NCI-H1694 (cell line): ENCODE results near the gene ZYG11A.
"Not testable (repeated sequence)": the region's sequence is repeated elsewhere in the genome, so short reads cannot be mapped to it uniquely, and the experiment has no call there.

ENCODE experiments used
- DNase-seq: peaks from one replicate; lab custom pipeline; 2025; lab: John Stamatoyannopoulos, UW

ZYG11A gene

DNA sequence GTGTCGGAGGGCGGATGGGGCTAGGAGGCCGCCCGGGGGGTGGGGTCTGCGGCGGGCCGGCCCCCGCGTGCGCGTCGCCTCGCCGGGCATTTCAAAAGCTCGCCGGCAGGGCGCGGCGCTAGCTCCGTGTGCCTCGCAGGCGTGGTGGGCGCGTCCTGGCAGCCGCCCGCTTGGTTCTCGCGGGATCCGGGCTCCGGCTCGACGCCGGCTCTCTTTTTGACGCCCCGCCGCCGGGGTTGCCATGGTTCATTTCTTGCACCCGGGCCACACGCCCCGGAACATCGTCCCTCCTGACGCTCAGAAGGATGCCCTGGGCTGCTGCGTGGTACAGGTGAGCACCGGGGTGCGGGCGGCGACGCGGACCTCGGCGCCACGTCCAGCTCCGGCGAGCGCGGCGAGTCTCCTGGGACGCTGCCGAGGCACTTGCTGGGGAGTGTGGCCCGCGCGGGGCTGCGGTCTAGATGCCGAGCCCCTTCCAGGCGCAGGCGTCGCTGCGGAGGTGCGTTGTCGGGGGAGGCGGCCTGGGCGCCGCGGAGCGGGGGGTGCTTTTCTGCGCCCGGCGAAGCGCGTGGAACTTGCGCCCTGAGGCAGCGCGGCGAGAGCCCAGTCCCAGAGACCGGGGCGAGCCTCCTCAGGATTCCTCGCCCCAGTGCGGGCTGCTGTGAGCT lies at the start of gene ZYG11A:
TSS of gene ZYG11A (plus strand) at position 118 of the 668 bp plus-strand sequence. CDS start at position 242, 124 bp downstream.
- DNase-seq = peak; percentile 46

DNA sequence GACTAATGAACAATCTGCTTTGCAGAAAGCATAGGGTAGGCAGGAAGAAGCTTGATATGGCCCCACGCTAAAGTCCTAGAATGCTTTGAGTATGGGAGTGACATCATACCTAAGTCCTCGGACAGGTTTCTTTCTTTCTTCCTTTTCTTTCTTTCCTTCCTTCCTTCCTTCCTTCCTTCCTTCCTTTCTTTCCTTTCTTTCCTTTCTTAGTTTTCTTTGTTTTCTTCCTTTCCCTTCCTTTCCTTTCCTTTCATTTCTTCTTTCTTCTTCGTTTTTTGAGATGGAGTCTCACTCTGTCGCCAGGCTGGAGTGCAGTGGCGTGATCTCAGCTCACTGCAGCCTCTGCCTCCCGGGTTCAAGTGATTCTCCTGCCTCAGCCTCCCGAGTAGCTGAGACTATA lies 48.8 kb upstream of the ZYG11A start:
- DNase-seq = not testable (repeated sequence)

DNA sequence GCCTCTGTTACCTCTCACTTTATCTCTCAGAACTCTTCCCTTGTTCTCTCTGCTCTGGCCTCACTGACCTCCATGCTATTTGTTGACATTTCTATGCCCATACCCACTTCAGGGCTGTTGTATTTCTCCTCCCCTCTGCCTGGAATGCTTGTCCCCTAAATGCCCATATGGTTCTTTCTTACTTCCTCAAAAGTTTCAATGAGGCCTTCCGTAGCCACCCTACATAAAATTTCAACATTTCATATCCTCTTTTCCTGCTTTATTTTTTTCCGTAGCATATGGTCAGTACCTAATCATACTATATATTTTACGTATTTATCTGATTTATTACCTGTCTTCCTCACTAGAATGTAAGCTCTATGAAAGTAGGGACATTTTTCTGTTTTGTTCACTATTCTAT lies 47.1 kb upstream of the ZYG11A start:
- DNase-seq = no peak

DNA sequence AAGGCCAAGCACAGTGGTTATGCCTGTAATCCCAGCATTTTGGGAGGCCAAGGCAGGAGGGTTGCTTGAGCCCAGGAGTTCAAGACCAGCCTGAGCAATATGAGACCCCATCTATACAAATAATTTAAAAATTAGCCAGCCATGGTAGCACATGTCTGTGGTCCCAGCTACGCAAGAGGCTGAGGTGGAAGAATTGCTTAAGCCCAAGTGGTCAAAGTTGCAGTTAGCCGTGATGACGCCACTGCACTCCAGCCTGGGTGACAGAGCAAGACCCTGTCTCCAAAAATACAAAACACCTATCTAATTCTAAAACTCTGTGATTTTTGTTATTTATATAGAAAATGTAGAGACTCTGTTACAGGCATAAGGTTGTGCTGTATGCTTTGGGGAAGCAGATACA lies 44.2 kb upstream of the ZYG11A start:
- DNase-seq = no peak

DNA sequence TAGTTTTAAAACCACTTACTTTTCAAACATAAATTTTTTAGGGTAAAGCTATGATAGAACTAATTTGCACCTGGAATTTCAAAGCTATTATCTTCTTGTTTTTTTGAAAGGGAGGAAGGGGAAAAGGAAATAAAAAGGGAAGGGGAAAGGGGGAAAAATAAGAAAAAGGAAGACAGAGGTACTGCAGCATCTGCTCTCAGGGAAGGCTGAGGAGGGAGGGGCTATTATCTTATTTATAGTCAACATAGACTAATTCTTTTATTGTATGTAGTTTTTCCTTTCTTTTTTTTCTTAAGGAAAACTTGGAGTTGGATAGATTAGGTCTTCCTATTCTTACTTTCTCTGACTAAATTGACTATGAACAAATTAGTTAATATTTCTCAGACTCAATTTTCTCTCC lies 41.5 kb upstream of the ZYG11A start:
- no peak for DNase-seq

DNA sequence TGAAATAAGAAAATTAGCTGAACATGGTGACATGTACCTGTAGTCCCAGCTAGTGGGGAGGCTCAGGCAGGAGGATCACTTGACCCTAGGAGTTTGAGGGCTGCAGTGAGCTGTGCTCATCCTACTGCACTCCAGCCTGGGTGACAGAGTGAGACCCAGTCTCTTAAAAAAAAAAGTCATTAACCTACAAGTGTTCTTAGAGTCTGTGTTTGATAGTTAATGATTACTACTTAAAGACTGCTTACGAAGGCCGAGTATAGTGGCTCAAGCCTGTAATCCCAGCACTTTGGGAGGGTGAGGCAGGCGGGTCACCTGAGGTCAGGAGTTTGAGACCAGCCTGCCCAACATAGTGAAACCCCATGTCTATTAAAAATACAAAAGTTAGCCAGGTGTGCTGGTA lies 38.5 kb upstream of the ZYG11A start:
- not testable (repeated sequence) for DNase-seq

DNA sequence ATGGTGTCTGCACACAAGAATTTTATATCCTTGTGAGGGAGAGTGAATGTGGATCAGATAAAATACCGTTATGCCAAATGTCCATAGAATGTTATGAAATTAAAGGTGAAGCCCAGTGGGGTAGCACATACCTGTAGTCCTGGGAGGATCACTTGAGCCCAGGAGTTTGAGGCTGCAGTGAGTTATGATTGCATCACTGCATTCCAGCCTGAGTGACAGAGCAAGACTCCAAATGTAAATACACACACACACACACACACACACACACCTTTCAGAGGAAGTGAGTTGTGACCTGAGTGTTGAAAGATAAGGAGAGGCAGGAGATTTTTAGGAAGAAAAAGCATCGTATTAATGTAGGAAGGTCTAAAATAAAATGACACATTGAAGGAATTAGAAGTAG lies 28.1 kb upstream of the ZYG11A start:
- DNase-seq = no peak

DNA sequence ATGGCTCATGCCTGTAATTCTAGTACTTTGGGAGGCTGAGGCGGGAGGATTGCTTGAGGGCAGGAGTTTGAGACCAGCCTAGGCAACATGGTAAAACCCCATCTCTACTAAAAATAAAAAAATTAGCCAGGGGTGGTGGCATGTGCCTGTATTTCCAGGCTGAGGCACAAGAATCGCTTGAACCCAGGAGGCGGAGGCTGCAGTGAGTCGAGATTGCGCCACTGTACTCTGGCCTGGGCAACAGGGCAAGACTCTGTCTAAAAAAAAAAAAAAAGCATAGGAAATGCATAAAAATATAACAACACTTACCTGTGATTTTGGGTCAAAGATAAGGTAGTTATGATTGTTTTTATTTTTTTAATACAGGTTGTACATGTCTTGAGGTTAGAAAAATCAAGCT lies 21.7 kb upstream of the ZYG11A start:
- not testable (repeated sequence) for DNase-seq

DNA sequence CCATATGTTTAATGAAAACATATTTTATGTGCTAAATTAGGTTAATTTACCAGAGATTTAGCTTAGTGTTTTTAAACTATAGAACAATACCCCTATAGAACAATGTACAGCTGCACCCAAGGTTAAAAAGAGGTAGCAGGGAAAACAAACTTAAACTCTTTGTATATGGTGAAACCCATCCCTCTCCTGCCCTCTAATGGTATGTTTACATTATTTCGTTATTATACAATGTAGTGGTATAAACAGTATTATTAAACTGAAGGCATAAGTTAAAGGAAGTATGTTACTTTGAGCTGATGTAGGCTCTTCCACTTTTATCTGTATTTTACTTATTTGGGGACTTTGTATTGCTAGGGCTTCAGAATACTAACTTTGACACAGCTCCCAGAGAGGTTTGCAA lies 16.7 kb upstream of the ZYG11A start:
- DNase-seq = peak; percentile 42

DNA sequence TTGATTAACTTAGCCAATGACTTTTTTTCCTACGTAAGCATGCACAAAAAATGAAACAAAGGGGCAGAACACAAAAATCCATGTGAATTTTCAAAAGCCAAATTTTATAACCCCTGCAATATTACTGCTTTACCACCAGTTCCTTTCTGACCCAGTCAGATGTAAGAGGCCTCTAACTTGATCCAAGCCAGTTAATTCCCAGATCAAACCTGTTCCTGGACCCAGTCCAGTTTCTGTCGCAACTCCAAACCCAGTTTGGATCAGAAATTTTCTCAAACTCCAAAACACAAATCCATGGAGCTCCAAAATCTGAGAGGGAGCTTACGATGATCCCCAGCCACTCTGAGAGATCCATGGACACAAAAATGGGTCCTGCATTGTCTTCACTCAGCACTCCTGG lies 7.8 kb upstream of the ZYG11A start:
- no peak for DNase-seq

DNA sequence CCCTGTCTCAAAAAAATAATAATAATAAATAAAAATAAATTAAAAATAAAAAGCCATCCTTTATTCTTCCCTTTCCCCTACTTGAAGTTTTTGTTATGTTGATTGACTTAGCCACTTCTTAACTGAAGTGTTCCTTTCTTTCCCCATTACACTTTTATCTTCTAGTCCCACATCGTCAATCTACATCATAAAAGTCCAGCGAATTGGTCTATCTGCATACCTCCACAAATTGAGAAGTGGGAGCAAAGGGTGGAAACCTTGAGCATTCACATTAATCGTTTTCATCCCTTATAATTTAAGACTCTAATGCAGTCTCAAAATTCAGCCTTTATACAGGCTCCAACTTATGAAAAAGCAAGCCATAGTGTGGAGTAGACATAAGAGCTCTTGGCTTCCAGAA lies 6.5 kb upstream of the ZYG11A start:
- no peak for DNase-seq

DNA sequence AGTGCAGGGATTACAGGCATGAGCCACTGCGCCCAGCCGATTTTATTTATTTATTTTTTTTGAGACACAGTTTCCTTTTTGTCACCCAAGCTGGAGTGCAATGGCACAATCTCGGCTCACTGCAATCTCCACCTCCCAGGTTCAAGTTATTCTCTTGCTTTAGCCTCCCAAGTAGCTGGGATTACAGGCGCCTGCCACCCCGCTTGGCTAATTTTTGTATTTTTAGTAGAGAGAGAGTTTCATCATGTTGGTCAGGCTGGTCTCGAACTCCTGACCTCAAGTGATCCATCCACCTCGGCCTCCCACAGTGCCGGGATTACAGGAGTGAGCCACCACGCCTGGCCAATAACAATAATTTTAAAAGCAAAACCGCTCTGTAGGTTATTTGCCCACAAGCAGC lies 3.4 kb upstream of the ZYG11A start:
- DNase-seq = not testable (repeated sequence)

DNA sequence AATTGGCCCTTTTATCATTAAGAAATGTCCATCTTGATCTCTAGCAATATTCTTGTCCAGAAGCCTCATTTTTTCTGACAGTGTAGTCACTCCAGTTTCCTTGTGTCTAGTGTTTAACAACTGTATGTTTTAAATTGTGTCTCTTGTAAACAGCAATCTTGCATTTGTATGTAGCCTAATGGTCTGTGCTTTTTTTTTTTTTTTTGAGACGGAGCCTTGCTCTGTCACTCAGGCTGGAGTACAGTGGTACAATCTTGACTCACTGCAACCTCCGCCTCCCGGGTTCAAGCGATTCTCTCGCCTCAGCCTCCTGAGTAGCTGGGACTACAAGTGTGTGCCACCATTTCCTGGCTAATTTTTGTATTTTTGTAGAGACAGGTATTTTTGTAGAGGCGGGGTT lies 2.6 kb downstream of the ZYG11A start:
- DNase-seq = not testable (repeated sequence)

DNA sequence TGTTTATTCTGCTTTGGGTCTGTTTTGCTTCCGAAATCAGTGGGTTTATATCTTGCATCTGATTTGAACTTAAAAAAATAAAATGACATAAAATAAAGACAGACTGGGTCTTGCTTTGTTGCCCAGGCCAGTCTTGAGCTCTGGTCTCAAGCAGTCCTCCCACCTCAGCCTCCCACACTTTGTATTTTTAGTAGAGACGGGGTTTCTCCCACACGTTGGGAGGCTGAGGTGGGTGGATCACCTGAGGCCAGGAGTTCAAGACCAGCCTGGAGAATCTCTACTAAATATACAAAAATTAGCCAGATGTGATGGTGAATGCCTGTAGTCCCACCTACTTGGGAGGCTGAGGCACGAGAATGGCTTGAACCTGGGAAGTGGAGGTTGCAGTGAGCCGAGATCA lies 5.9 kb downstream of the ZYG11A start:
- no peak for DNase-seq

DNA sequence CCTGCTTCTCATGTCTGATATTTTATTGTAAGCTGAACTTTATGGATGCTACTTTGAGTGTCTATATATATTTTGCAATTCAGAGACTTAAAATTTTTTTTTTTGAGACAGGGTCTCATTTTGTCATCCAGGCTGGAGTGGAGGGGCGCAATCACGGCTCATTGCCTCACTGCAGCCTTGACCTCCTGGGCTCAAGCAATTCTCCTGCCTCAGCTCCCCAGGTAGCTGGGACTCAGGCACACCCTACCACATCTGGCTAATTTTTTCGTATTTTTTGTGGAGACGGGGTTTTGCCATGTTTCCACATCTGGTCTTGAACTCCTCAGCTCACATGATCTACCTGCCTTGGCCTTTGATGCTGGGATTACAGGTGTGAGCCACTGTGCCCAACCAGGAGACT lies 8.4 kb downstream of the ZYG11A start:
- no peak for DNase-seq

DNA sequence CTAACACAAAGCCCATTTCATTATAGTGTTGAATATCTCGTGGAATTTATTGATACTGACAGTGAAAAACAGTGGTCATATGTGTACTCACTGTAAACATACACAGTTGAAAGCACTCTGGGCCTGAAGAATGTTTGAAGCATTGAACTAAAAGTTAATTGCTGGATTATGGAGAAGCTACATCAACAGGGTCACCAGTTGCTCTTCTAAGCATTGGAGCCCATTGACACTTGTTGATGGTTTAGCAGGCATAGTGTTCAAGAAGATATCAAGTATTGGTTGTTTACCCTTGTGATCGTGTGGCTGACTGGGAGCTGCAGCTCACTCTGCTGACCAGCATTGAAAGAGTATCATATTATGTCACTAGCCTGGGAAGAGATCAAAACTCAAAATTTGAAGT lies 10.3 kb downstream of the ZYG11A start:
- DNase-seq = no peak

DNA sequence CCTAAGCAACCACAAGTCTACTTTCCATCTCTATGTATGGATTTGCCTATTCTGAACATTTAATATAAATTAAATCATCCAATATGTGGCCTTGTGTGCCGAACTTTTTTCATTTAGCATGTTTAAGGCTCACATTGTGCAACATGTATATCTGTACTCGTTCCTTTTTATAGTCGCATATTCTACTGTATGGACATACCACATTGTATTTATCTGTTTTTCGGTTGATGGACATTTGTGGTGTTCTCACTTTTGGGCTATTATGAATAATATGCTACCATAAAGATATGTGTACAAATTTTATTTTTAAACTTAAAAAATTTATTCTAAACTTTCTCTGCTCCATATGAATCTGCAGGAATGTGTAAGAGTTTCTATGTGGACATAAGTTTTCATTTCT lies 13.0 kb downstream of the ZYG11A start:
- no peak for DNase-seq

DNA sequence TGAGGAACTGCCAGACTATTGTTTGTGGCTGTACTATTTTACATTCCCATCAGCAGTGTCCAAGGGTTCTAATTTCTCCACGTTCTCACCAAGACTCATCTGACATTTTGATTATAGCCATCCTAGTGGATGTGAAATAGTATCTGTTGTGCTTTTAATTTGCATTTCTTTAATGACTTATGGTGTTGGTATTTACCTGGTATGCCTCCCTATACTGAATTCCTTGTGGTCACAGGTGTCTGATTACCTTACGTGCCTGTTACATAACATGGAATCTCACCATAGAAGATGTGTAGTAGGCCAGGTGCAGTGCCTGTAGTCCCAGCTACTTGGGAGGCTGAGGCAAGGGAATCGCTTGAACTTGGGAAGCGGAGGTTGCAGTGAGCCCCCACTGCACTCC lies 13.5 kb downstream of the ZYG11A start:
- no peak for DNase-seq

DNA sequence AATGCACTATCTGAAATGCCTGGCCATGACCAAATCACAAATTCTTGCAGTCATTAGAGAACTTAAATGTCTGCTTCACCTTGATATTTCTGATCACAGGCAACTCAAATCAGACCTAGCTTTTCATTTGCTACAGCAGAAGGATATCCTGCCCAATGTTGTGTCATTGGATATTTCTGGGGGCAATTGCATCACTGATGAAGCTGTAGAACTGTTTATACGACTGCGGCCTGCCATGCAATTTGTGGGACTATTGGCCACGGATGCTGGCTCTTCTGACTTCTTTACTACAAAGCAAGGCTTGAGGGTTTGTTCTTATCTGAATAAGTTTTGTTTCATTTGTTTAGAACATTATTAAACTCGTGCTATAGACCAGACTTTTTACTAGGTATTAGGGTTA lies 14.9 kb downstream of the ZYG11A start:
- no peak for DNase-seq

DNA sequence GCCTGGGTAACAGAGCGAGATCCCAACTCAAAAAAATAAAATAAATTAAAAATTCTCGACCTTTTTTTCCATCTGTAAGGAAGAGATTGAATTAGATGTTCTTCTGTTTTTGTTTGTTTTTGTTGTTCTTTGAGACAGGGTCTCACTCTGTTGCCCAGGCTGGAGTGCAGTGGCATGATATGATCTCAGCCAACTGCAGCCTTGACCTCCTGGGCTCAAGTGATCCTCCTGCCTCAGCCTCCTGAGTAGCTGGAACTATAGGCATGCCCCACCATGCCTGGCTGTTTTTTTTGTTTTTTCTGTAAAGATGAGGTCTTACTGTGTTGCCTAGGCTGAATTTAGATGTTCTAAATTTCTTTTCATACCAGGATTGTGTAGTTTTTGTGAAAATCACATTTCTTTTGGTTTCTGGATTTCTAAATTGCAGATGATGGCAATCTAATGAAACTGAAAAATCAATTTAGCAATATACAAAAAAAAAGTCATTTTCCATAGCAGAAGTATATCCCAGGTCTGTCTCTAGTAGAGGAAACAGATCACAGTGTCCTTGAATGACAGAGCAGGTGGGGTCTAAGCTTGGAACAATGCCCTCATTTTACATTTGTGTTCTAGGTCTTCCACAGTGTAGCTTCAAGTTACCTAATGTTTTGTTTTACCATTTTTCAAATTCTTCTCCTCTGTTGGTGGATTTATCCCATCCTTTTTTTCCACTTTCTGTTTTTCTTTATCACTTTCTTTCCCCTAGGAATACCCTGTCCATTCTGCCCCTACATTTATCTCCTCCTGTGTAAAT lies 20.3 kb downstream of the ZYG11A start:
- no peak for DNase-seq

DNA sequence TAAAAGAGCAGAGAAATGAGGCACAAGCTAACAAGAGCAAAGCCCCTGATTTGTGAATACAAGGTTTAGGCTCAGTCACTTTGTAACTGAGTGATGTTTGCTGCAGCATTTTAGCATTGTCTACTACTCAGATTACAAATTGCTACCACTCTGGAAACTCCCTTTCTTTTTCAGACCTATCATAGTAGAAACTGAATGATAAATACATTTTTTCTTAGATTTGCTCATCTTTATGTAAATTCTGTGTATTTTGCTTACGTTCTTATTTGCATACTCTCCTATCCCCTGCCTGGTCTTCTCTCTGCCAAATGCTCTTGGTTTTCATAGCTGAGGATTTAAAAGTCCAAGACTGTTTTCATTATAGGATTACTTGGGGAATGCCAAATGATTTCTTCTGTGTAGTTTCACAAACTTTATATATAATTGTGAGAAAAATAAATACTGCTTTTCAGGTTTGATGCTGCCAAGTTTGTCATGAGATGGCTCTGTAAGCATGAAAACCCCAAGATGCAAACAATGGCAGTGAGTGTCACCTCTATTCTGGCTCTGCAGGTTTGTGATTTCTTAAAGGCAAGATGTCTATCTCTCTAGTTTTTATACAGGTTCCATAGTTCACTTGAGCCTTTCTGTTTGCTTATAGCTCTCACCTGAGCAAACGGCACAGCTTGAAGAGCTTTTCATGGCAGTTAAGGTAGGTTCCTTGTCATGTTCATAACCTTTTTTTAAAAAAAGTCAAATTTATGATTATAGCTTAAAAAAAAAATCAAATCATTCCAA lies 24.7 kb downstream of the ZYG11A start:
- DNase-seq = no peak

DNA sequence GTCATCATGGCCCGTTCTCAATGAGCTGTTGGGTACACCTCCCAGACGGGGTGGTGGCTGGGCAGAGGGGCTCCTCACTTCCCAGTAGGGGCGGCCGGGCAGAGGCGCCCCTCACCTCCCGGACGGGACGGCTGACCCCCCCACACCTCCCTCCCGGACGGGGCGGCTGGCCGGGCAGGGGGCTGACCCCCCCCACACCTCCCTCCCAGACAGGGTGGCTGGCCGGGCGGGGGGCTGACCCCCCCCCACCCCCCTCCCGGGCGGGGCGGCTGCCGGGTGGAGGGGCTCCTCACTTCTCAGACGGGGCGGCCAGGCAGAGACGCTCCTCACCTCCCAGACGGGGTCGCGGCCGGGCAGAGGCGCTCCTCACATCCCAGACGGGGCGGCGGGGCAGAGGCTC lies 27.2 kb downstream of the ZYG11A start:
- DNase-seq = not testable (repeated sequence)

DNA sequence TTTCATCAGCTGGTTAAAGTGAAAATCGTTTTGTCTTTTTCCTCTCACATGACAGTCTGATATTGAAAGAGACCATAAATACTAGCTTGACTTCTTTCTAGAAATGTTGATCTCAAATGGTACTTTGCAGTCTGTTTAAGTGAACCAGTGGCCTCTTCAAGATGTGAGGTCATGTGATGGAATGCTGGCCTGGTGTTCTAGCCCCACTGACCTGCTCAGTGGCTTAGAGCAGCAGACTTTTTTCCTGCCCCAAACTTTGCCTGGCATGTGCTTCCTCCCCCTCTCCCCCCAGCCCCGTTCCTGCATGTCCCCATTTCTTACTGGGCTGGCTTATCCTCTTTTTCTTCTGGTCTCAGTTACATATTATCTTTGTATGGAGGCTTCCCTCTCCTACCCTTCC lies 34.3 kb downstream of the ZYG11A start:
- DNase-seq = no peak
